HG03521 (cell line): ENCODE measurements around the gene HIPK2.
A peak's percentile ranks its signal among the peaks of the same experiment; 100 is the strongest.

Source experiments
- ATAC-seq: cut with Tn5 transposase; IDR thresholded peaks from one replicate; pipeline ENCODE4 v1.9.1; 2021; ENCODE audit warnings: mild to moderate bottlenecking, moderate library complexity; ENCODE audit not compliant: unreplicated experiment

Gene HIPK2

DNA sequence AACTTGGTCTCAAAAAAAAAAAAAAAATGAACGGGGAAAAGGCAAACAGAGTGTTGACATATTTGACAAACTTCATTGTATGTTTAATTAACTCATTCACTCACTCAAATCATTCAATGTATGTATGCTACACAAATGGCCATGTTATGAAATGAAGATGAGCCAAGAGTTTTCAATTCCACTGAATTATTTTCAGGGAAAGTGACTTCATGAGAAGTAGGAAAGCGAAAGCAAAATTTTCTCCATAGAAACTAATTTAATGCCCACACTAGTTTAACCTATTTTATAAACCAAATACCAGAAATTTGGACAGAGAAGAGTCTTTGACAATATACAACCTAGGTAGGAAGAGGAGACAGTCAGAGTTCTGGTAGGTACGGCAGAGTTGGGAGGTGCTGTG lies 119.5 kb downstream of the HIPK2 start:
- ATAC-seq, result no peak

DNA sequence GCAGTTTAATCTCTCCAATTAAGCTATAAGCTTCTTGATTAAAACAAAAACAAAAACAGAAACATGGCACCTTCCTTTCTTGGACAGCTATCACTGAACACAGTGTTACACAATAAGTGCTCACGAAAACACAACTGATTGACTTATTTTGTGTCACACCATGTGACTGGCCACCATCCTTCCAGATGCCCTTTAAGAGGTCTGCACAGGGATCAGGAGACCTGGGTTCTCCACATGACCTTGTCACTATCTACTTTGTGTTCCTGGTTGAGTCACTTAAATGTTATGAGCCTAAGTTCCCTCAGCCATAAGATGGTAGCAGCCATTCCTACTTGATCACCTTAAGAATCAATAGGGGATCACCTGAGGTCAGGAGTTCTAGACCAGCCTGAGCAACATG lies 120.1 kb downstream of the HIPK2 start:
- ATAC-seq, result no peak

DNA sequence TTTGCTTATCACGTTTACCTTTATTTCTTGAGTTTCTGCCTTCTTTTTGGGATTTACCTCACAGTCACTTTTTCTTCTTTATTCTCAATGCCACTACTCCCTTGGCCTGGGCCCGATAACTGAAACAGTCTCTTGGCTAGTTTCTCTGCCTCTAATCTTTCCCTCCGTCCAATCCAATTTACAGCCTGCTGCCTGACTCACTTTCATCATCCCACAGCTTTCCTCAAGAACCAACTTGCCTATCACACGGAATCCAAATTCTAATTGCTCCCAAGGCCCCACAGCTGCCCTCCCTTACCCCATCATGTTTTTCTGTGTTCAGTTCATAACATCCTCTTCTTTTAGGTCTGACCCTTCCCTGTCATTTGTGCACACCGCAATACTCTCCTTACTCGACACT lies 121.4 kb downstream of the HIPK2 start:
- ATAC-seq, result no peak

- no peak for ATAC-seq
Observed at GRCh38 chr7:139655305-139655704, 122.5 kb downstream of the HIPK2 start.

- no peak for ATAC-seq
Observed at GRCh38 chr7:139654276-139655181, 123.3 kb downstream of the HIPK2 start.

DNA sequence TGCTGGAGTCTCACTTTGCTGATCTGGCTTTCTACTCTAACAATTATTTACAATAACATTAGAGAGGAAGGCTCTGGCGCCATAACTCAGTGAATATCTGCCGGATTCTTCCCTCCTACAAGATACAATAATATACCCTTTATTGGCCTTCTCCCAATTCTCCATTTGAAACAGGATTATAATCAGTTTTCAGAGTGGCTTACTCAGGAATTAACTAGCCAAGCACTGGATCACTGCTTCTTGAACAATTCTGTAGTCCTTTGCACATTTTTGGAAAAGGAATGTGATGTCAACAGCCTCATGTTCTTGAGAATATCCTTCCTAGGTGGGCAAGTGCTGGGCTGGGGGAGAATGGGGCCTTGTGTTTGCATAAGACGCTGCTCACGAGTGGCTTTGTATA lies 125.9 kb downstream of the HIPK2 start:
- no peak for ATAC-seq

- ATAC-seq, result no peak
Observed at GRCh38 chr7:139651308-139651707, 126.5 kb downstream of the HIPK2 start.

GRCh38 chr7:139650429-139651100 lies 127.2 kb downstream of the HIPK2 start:
- no peak for ATAC-seq

GRCh38 chr7:139648941-139649425 lies 128.8 kb downstream of the HIPK2 start:
- peak; percentile 91 for ATAC-seq

DNA sequence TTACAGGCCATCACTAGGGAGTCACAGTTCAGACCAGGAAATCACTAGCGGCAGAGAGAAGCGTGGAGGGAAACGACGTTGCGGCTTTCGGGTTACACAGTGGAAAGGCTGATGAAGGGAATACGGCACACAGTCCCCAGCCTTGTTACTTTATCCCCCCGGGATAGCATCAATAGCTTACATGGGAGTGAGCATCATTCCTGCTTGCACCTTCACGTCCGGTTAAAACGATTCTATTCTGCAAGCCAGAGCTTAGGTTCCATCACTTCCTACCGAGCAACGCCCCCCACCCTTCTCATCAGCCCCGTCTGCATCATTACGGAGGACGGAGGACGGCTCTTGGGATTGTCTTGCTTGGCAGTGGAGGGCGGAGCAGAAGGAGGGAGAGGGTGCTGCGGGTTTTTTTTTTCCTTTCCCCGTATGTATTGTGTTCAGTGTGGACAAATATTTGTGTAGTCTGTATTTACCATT lies 129.4 kb downstream of the HIPK2 start:
- ATAC-seq, result peak; percentile 4

- ATAC-seq, result no peak
Observed at GRCh38 chr7:139647814-139648390, 129.9 kb downstream of the HIPK2 start.

GRCh38 chr7:139647085-139647484 lies 130.7 kb downstream of the HIPK2 start:
- ATAC-seq, result no peak

GRCh38 chr7:139646566-139646965 lies 131.2 kb downstream of the HIPK2 start:
- no peak for ATAC-seq

DNA sequence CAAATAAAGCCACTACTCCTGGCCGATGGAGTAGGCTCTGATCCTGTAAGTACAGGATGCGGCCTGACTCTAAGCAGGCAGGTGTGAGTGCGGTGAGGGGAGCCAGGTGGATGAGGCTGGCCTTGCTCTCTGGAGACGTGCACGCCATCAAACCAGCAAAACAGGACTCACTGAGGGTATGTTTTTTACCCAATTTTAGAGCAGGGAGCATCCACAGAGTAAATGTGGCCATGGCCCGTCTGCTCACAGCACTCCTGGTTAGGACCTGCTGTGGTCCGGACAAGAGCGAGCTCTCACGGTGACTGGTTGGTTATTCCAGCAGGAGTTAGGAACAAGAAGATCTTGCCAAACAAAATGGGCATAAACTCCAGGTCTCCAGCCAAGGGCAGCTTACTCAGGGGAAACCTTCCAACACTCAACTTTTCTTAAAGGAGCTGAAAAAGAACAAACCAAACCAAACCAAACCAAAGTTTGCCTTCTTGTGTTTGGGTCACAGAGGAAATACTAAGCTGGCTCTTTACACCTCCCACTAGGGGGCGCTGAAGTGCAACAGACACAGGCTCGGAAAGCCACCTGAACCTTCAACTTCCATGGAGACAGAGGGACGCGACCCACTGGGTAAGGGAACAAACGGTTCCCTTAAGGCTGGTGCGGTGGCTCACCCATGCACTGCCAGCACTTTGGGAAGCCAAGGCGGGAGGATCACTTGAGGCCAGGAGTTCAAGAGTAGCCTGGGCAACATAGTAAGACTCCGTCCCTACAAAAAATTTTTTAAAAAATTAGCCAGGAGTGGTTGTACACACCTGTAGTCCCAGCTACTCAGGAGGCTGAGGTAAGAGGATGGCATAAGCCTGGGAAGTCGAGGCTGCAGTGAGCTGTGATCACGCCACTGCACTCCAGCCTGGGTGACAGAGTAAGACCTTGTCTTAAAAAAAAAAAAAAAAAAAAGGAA lies 131.9 kb downstream of the HIPK2 start:
- ATAC-seq, result no peak

GRCh38 chr7:139643951-139644585 lies 133.7 kb downstream of the HIPK2 start:
- ATAC-seq, result no peak

- ATAC-seq, result no peak
Observed at GRCh38 chr7:139642283-139642682, 135.5 kb downstream of the HIPK2 start.

DNA sequence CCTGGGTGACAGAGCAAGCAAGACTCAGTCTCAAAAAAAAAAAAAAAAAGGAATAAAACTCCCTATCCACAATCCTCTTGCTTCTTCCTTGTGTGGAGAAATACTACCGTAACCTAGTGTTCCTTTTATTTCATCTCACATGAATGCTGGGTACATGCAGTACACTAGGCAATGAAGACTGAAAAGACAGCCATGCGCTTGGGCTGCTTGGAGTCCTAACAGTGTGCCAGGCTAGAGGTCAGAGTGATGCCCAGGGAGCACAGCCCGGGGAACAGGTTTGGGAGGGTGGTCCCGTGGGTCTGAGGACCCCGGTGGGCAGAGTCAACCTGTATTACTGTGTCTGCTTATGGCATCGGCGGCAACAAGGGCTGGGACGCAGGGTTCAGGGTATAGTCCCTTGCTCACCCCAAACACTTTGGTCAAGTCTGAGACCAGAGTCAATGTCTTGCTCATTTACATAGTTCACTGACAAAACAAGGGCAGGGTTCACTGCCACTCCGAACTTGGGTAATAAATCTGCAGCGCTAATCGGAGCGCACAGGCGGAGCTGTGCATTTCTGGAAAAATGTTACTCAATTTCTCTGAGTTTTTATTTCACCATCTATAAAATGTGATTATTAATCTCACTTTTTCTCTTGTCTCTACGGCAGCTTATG lies 136.3 kb downstream of the HIPK2 start:
- no peak for ATAC-seq

GRCh38 chr7:139640681-139641080 lies 137.1 kb downstream of the HIPK2 start:
- ATAC-seq, result no peak

DNA sequence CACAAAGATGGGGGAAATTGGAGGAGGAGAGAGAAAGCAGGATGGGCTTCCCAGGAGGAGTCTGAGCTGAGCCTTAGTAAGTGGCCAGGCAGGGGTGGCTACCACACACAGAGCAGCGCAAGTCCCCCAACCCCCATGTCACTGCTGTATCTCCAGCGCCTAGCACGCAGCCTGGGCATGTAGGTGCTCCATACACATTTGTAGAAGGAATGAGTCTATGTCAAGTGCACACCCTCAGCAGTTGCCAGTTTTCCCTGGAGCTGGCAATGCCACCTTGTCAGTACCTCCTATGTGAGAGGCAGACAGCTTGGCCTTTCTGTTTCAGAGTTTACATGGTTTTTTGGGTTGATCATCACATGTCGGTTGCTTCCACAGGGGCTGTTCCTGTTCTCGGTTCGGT lies 138.2 kb downstream of the HIPK2 start:
- ATAC-seq, result no peak
